SU-DHL-6 (cell line): ENCODE measurements around the gene DIP2C.

ENCODE experiments used
- EZH2phosphoT487 ChIP-seq: fragments of 200-600 bp; sonication (generic), shearing (Covaris generic); conservative IDR thresholded peaks from 2 replicates; pipeline ENCODE4 v1.6.1; 2018; ENCODE audit warnings: mild to moderate bottlenecking, antibody characterized with exemption, low read length, moderate library complexity, mixed read lengths
- TF ChIP-seq, protein P1 (sequence below): fragments of 200-600 bp; sonication (generic); IDR thresholded peaks from one replicate; pipeline ENCODE4 v1.5.1; 2017; ENCODE audit warnings: antibody characterized with exemption, mild to moderate bottlenecking, low read length, moderate library complexity; ENCODE audit not compliant: insufficient read depth, poor library complexity, severe bottlenecking

DNA sequence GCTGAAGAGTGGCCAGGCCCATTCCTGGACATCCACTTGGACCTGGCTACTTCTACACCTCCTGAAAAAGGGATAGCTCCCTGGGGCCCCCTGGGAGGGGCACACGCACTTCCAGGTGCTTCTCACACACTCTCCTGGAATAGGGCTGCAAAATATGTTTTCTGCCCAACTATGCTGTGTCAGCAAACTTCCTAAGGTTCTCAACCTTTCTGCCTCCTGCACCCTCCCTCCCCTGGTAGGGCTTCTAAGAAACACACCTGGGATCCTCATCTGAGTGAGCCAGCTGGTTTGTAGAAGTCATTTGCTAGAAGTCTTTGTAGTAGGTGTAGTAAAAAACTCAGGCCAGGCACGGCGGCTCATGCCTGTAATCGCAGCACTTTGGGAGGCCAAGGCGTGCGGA, 417.7 kb downstream of the DIP2C start:
- TF ChIP-seq, protein P1, sequence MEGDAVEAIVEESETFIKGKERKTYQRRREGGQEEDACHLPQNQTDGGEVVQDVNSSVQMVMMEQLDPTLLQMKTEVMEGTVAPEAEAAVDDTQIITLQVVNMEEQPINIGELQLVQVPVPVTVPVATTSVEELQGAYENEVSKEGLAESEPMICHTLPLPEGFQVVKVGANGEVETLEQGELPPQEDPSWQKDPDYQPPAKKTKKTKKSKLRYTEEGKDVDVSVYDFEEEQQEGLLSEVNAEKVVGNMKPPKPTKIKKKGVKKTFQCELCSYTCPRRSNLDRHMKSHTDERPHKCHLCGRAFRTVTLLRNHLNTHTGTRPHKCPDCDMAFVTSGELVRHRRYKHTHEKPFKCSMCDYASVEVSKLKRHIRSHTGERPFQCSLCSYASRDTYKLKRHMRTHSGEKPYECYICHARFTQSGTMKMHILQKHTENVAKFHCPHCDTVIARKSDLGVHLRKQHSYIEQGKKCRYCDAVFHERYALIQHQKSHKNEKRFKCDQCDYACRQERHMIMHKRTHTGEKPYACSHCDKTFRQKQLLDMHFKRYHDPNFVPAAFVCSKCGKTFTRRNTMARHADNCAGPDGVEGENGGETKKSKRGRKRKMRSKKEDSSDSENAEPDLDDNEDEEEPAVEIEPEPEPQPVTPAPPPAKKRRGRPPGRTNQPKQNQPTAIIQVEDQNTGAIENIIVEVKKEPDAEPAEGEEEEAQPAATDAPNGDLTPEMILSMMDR: no peak
- TF ChIP-seq EZH2phosphoT487: no peak
